ENCODE data around the gene RALGPS1. TPM values are rescaled to one million over a fixed set of nuclear protein-coding genes. Genes with fewer than 3 reads are reported as not detected.

The RALGPS1 gene
- total and polyA plus RNA-seq, 2 of the 13 experiments (the other 11 are each of a cell fraction or from before 2014, with no cell fraction given), result 3.7 to 6.5 TPM

DNA sequence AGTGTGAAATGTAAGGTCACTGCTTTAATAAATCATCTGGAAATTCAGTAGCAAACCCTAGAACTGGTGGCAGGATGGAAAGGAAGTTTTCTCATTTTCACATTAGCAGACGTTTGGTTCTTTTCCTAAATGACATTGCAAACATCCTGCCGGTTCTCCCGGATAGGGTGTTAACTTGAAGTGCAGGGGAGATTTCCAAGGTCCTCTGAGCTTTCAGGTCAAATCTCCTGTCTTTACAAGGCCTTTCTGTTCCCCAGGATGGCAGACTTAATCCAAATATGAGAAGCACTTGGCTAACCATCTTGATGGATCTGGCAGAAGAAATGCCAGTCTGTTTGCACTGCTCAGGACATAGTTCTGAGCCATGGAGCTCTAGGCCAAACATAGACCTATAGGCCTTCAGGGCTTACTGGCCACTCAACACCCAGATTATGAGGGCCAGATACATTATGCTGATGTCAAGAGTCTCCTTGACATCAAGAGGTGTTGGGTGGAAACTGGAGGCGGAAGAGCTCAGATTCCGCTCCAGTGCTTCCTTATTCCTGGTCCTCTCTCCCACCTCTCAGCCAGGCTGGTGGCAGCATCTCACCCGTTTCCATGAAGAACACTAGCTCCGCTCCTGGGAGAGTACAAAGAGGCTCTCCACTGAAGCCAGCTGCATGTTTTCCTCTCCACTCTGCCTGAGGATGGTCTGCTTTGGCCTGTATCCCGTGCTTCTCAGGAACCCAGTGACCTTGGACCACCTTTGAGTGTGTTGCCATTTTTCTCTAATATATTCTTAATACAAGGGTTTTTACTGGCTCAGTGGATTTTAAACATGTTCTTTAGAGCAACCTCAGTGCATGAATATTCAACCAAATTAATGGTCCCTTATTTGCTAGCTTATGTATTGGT is 61.0 kb downstream of the RALGPS1 start:
- Histone ChIP-seq H2AFZ (ENCODE audit: low read length) (no peak overlapping the region), H4K20me1 (ENCODE audit: insufficient read depth, low read length) (no peaks in the 10 kb centered on the region), H3K27me3 (ENCODE audit: control insufficient read depth in 1 of 2, insufficient read depth in 2 of 2, low read length in 2 of 2) (no peaks in the 10 kb centered on the region), H3K79me2 (ENCODE audit: insufficient read depth, low read length) (no peaks in the 10 kb centered on the region), H3K9ac (ENCODE audit: insufficient read depth, low read depth, low read length) (no peak overlapping the region), H3K27ac (ENCODE audit: extremely low read length, insufficient read depth, low read length) (no peak overlapping the region), H3K36me3 (replicated peaks in 1 of 2; ENCODE audit: control insufficient read depth in 1 of 2, insufficient read depth in 2 of 2, low read length in 2 of 2) (no peaks in the 10 kb centered on the region), H3K4me3 (replicated peaks in 1 of 3; ENCODE audit: insufficient read depth in 1 of 3, low read depth in 2 of 3, low read length in 3 of 3) (no peak overlapping the region), H3K9me3 (ENCODE audit: low read length) (no peaks in the 10 kb centered on the region), H3K4me2 (ENCODE audit: low read depth, low read length) (no peak overlapping the region), H3K4me1 (ENCODE audit: insufficient read depth, low read length) (no peaks in the 10 kb centered on the region)
- BruUV-seq (replicated peaks), result no TSS peak
- no peak for DNase-seq (ENCODE audit: low spot score)
- intact Hi-C loops (cut with micrococcal nuclease; ENCODE audit: unreplicated experiment), result no loop called here
- 83% methylated on average over 8 of the region's 8 CpGs for WGBS (ENCODE audit: low lambda C conversion rate)
- no peak for ATAC-seq
- no peak for FAIRE-seq
- ChIA-PET POLR2A (no interaction called here), CTCF (ENCODE audit: low intra/inter-chr PET ratio, low total read pairs) (no interaction called here)
- TF ChIP-seq ZNF615 (CRISPR knock-in tag; IDR thresholded peaks at IDR 0.05; ENCODE audit: borderline replicate concordance) (no peak), ETV5 (CRISPR knock-in tag; IDR thresholded peaks at IDR 0.05; ENCODE audit: borderline replicate concordance) (no peak), ZNF788 (CRISPR knock-in tag; IDR thresholded peaks at IDR 0.05; ENCODE audit: borderline replicate concordance) (no peak), HMG20A (CRISPR knock-in tag; IDR thresholded peaks at IDR 0.05; ENCODE audit: borderline replicate concordance) (no peak), ZNF251 (CRISPR knock-in tag; IDR thresholded peaks at IDR 0.05) (no peak), IRX3 (CRISPR knock-in tag; IDR thresholded peaks at IDR 0.05; ENCODE audit: borderline replicate concordance, low read depth) (no peak)
- TF ChIP-seq, protein P1, sequence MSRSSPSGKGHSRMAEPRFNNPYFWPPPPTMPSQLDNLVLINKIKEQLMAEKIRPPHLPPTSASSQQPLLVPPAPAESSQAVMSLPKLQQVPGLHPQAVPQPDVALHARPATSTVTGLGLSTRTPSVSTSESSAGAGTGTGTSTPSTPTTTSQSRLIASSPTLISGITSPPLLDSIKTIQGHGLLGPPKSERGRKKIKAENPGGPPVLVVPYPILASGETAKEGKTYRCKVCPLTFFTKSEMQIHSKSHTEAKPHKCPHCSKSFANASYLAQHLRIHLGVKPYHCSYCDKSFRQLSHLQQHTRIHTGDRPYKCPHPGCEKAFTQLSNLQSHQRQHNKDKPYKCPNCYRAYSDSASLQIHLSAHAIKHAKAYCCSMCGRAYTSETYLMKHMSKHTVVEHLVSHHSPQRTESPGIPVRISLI (CRISPR knock-in tag; IDR thresholded peaks at IDR 0.05; ENCODE audit: borderline replicate concordance), result no peak
- TF ChIP-seq, protein P2, sequence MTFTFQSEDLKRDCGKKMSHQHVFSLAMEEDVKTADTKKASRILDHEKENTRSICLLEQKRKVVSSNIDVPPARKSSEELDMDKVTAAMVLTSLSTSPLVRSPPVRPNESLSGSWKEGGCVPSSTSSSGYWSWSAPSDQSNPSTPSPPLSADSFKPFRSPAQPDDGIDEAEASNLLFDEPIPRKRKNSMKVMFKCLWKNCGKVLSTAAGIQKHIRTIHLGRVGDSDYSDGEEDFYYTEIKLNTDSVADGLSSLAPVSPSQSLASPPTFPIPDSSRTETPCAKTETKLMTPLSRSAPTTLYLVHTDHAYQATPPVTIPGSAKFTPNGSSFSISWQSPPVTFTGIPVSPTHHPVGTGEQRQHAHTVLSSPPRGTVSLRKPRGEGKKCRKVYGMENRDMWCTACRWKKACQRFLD (CRISPR knock-in tag; IDR thresholded peaks at IDR 0.05; ENCODE audit: borderline replicate concordance), result no peak
- TF ChIP-seq, protein P3, sequence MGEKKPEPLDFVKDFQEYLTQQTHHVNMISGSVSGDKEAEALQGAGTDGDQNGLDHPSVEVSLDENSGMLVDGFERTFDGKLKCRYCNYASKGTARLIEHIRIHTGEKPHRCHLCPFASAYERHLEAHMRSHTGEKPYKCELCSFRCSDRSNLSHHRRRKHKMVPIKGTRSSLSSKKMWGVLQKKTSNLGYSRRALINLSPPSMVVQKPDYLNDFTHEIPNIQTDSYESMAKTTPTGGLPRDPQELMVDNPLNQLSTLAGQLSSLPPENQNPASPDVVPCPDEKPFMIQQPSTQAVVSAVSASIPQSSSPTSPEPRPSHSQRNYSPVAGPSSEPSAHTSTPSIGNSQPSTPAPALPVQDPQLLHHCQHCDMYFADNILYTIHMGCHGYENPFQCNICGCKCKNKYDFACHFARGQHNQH (CRISPR knock-in tag; IDR thresholded peaks at IDR 0.05), result no peak
- TF ChIP-seq, protein P4, sequence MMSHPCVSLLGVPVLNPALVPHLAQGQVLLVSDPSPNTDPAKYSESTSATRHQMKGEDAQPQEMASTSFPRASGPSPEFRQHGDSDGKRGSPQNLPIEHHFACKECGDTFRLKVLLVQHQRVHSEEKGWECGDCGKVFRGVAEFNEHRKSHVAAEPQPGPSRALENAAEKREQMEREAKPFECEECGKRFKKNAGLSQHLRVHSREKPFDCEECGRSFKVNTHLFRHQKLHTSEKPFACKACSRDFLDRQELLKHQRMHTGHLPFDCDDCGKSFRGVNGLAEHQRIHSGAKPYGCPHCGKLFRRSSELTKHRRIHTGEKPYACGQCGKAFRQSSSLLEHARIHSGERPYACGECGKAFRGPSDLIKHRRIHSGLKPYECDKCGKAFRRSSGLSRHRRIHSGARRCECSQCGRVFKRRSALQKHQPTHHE (CRISPR knock-in tag; IDR thresholded peaks at IDR 0.05; ENCODE audit: borderline replicate concordance), result no peak
- in situ Hi-C loops (cut with HindIII; ENCODE audit: extremely low pct_ligation_motif_present, low pct_unique_long_range_greater_than_20kb), result no loop called here

Data from HepG2 (cell line).